Astrocyte of the hippocampus (primary cell): ENCODE results near the gene KIAA1217.

ENCODE experiments used
- DNase-seq: peaks from one replicate; pipeline ENCODE4 v3.0.0; 2011; ENCODE audit warnings: low read depth, low spot score

Gene KIAA1217

GRCh38 chr10:24208661-24209431 is at the start of gene KIAA1217:
TSS of gene KIAA1217 (plus strand) at chr10:24209138. CDS start at chr10:24209194, 56 bp downstream.
- peak; percentile 65 for DNase-seq

- DNase-seq, result no peak
These were observed 46.5 kb upstream of the KIAA1217 start for GRCh38 chr10:24162206-24162985.

GRCh38 chr10:24163485-24163884 is 45.5 kb upstream of the KIAA1217 start:
- DNase-seq, result no peak

GRCh38 chr10:24168258-24169170 is 40.4 kb upstream of the KIAA1217 start:
- peak; percentile 45 for DNase-seq

- no peak for DNase-seq
These were observed 38.7 kb upstream of the KIAA1217 start for GRCh38 chr10:24170199-24170598.

- no peak for DNase-seq
These were observed 36.0 kb upstream of the KIAA1217 start for GRCh38 chr10:24172909-24173308.

- DNase-seq, result no peak
These were observed 34.9 kb upstream of the KIAA1217 start for GRCh38 chr10:24174014-24174413.

GRCh38 chr10:24176658-24177057 is 32.3 kb upstream of the KIAA1217 start:
- no peak for DNase-seq

- DNase-seq, result no peak
These were observed 31.3 kb upstream of the KIAA1217 start for GRCh38 chr10:24177636-24178035.

- no peak for DNase-seq
These were observed 28.0 kb upstream of the KIAA1217 start for GRCh38 chr10:24180891-24181290.

GRCh38 chr10:24184455-24184854 is 24.5 kb upstream of the KIAA1217 start:
- DNase-seq, result no peak

GRCh38 chr10:24193330-24193729 is 15.6 kb upstream of the KIAA1217 start:
- no peak for DNase-seq

- no peak for DNase-seq
These were observed 11.7 kb upstream of the KIAA1217 start for GRCh38 chr10:24197263-24197662.

GRCh38 chr10:24201503-24202180 is 7.3 kb upstream of the KIAA1217 start:
- DNase-seq, result no peak

- DNase-seq, result no peak
These were observed 6.8 kb upstream of the KIAA1217 start for GRCh38 chr10:24202181-24202570.

GRCh38 chr10:24205821-24206220 is 3.1 kb upstream of the KIAA1217 start:
- no peak for DNase-seq

GRCh38 chr10:24206334-24206733 is 2.6 kb upstream of the KIAA1217 start:
- no peak for DNase-seq

- no peak for DNase-seq
These were observed 2.0 kb upstream of the KIAA1217 start for GRCh38 chr10:24206926-24207325.

GRCh38 chr10:24207341-24207740 is 1.6 kb upstream of the KIAA1217 start:
- DNase-seq, result no peak

GRCh38 chr10:24207781-24208611 is 942 bp upstream of the KIAA1217 start:
- DNase-seq, result peak; percentile 65

- peak; percentile 52 for DNase-seq
These were observed 464 bp downstream of the KIAA1217 start for GRCh38 chr10:24209432-24209771.
